Adipocyte (in vitro differentiated cells): ENCODE data around the gene MAST3.

Source experiments
- DNase-seq: peaks from one replicate; pipeline ENCODE4 v3.0.0-alpha.2; 2015; ENCODE audit warnings: low read depth
- H3K27me3 ChIP-seq: replicated peaks from 2 replicates; pipeline ENCODE4 v1.7.0; 2013; ENCODE audit warnings: mild to moderate bottlenecking, low read length, moderate library complexity; ENCODE audit not compliant: control insufficient read depth, insufficient read depth
- H3K36me3 ChIP-seq: 2 replicates; pipeline ENCODE4 v1.7.0; 2013; ENCODE audit warnings: low read length, mild to moderate bottlenecking, moderate library complexity; ENCODE audit not compliant: control insufficient read depth, insufficient read depth, severe bottlenecking
- H3K4me1 ChIP-seq: 2 replicates; pipeline ENCODE4 v1.7.0; 2013; ENCODE audit warnings: mild to moderate bottlenecking, low read length, moderate library complexity; ENCODE audit not compliant: control insufficient read depth, insufficient read depth
- H3K4me3 ChIP-seq: 2 replicates; pipeline ENCODE4 v1.7.0; 2013; ENCODE audit warnings: mild to moderate bottlenecking, low read length, moderate library complexity
- H3K9ac ChIP-seq: 2 replicates; pipeline ENCODE4 v1.7.0; 2013; ENCODE audit warnings: mild to moderate bottlenecking, low read length, moderate library complexity
- H3K9me3 ChIP-seq: 2 replicates; pipeline ENCODE4 v1.7.0; 2013; ENCODE audit warnings: mild to moderate bottlenecking, low read length, moderate library complexity; ENCODE audit not compliant: control insufficient read depth

MAST3 gene

DNA sequence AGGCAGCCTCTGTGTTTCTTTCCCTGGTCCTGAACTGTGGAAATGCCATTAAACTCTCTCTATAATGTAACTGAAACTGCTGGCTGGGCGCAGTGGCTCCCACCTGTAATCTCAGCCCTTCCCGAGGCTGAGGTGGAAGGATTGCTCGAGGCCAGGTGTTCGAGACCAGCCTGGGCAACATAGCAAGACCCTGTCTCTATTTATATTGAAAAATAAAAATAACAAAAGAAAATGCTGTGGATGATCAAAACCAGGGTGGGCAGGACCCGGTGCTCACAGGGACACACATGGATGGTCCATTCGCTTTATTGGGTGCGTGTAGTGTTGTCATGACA, 98.9 kb downstream of the MAST3 start:
- Histone ChIP-seq H3K9ac (no peak overlapping the region), H3K4me1 (peaks cover 10% of the 10 kb centered on the region), H3K36me3 (peaks cover 23% of the 10 kb centered on the region), H3K4me3 (no peak overlapping the region), H3K27me3 (no peaks in the 10 kb centered on the region), H3K9me3 (no peaks in the 10 kb centered on the region)
- no peak for DNase-seq

DNA sequence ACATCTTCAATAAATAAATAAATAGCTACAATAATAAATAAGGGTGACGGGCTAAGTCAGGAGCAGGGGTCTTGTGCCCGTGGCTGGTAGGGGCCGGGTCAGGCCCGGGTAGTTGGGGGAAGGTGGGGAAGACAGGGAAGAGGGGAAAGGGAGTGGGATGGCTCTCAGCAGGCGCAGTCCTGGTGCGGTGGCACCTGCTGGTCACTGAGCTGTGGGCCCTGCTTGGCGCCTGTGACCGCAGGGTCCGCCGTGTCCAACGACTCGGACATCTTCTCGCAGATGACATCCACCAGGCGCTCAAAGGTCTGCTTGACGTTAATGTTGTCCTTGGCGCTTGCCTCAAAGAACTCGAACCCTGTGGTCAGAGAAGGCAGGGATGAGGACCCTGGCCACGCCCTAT, 99.7 kb downstream of the MAST3 start:
- Histone ChIP-seq H3K9me3 (no peaks in the 10 kb centered on the region), H3K9ac (no peak overlapping the region), H3K4me3 (no peak overlapping the region), H3K36me3 (peaks cover 23% of the 10 kb centered on the region), H3K27me3 (no peaks in the 10 kb centered on the region), H3K4me1 (peaks cover 10% of the 10 kb centered on the region)
- no peak for DNase-seq

DNA sequence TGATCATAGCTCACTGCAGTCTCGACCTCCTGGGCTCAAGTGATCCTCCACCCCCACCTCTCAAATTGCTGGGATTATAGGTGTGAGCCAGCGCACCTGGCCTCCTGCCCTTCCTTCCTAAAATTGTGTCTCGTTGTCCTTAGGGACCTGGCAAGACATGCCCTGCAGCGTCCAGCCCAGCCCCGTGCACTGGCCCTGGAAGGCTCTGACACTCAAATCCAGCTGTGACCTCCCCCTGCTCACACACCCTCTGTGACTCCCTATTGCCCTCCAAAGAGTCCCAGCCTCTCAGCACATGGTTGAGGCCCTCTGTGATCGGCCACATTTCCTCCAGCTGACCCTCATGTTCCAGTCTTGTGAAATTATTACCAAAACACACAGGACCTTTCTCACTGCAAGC, 100.4 kb downstream of the MAST3 start:
- Histone ChIP-seq H3K9ac (no peak overlapping the region), H3K27me3 (no peaks in the 10 kb centered on the region), H3K9me3 (no peaks in the 10 kb centered on the region), H3K4me1 (peaks cover 14% of the 10 kb centered on the region), H3K4me3 (no peak overlapping the region), H3K36me3 (peaks cover 23% of the 10 kb centered on the region)
- DNase-seq: no peak

DNA sequence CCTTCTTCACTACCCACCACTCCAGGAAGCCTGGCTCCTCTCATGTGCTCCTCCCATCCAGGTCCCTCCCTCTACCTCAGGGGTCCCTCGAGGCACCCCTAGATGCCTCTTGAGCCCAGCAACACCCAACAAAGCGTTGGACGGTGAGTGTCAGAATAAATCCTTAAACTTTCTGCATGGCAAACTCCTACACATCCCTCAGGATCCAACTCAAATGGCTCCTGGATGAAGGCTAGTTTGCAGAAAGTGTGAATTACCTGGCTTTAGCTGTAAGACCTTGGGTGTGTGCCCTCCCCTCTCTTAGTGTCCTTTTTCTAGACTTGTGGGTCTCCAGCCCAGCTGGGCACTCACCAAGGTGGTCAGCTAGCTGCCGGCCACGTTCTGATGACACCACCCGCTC, 100.8 kb downstream of the MAST3 start:
- no peaks in the 10 kb centered on the region for H3K9me3 ChIP-seq
- no peak for DNase-seq
- no peak overlapping the region for H3K9ac ChIP-seq
- H3K4me1 ChIP-seq: peaks cover 19% of the 10 kb centered on the region
- H3K4me3 ChIP-seq: no peak overlapping the region
- peaks cover 23% of the 10 kb centered on the region for H3K36me3 ChIP-seq
- H3K27me3 ChIP-seq: no peaks in the 10 kb centered on the region
